Iris pigment epithelial cell (primary cell): ENCODE results near the gene NEU1.
A peak's percentile ranks its signal among the peaks of the same experiment; 100 is the strongest.
"Not testable (repeated sequence)": the region's sequence is repeated elsewhere in the genome, so short reads cannot be mapped to it uniquely, and the experiment has no call there.

ENCODE experiments used
- DNase-seq: peaks from one replicate; pipeline ENCODE4 v3.0.0-alpha.2; 2011; ENCODE audit warnings: low read depth

Gene NEU1

GRCh38 chr6:31874084-31874670 lies 11.6 kb upstream of the NEU1 start:
- DNase-seq: no peak

- peak; percentile 19 for DNase-seq
These were observed 8.5 kb upstream of the NEU1 start for GRCh38 chr6:31871046-31871659.

GRCh38 chr6:31870385-31870921 lies 7.8 kb upstream of the NEU1 start:
- DNase-seq: no peak

GRCh38 chr6:31869343-31869742 lies 6.7 kb upstream of the NEU1 start:
- DNase-seq: no peak

GRCh38 chr6:31868658-31868971 lies 6.0 kb upstream of the NEU1 start:
- not testable (repeated sequence) for DNase-seq

GRCh38 chr6:31865205-31866118 lies 2.8 kb upstream of the NEU1 start:
- no peak for DNase-seq

- no peak for DNase-seq
These were observed 2.2 kb upstream of the NEU1 start for GRCh38 chr6:31864818-31865204.

GRCh38 chr6:31864123-31864562 lies 1.5 kb upstream of the NEU1 start:
- DNase-seq: not testable (repeated sequence)

GRCh38 chr6:31861919-31862343 lies 690 bp downstream of the NEU1 start:
- DNase-seq: no peak

GRCh38 chr6:31861150-31861549 lies 1.5 kb downstream of the NEU1 start:
- DNase-seq: no peak

- no peak for DNase-seq
These were observed 2.3 kb downstream of the NEU1 start for GRCh38 chr6:31860349-31860748.

GRCh38 chr6:31859923-31860322 lies 2.7 kb downstream of the NEU1 start:
- no peak for DNase-seq

GRCh38 chr6:31858707-31859106 lies 3.9 kb downstream of the NEU1 start:
- DNase-seq: no peak

GRCh38 chr6:31857774-31858173 lies 4.8 kb downstream of the NEU1 start:
- DNase-seq: not testable (repeated sequence)

- not testable (repeated sequence) for DNase-seq
These were observed 10.5 kb downstream of the NEU1 start for GRCh38 chr6:31851980-31852718.

GRCh38 chr6:31851485-31851832 lies 11.2 kb downstream of the NEU1 start:
- DNase-seq: peak; percentile 62

GRCh38 chr6:31850765-31851484 lies 11.7 kb downstream of the NEU1 start:
- DNase-seq: no peak

GRCh38 chr6:31847276-31847978 lies 15.2 kb downstream of the NEU1 start:
- no peak for DNase-seq

- no peak for DNase-seq
These were observed 18.1 kb downstream of the NEU1 start for GRCh38 chr6:31844507-31844906.

GRCh38 chr6:31842053-31842452 lies 20.6 kb downstream of the NEU1 start:
- DNase-seq: no peak

- DNase-seq: not testable (repeated sequence)
These were observed 22.9 kb downstream of the NEU1 start for GRCh38 chr6:31839779-31840126.
